CMK (cell line): ENCODE results near the gene LEPROT.
"Not testable (repeated sequence)": the region's sequence is repeated elsewhere in the genome, so short reads cannot be mapped to it uniquely, and the experiment has no call there.

Experiments
- DNase-seq: peaks from one replicate; pipeline ENCODE4 v3.0.0-alpha.2; 2010; ENCODE audit warnings: low read depth

The LEPROT gene

GRCh38 chr1:65420590-65421350, at the start of gene LEPROT, which contains the start of gene LEPR:
TSS of gene LEPROT (plus strand) at chr1:65420668. CDS start at chr1:65420725, 57 bp downstream.
TSS of gene LEPR (plus strand) at chr1:65420668. CDS start at chr1:65565566, 144,898 bp downstream.
- no peak for DNase-seq

DNA sequence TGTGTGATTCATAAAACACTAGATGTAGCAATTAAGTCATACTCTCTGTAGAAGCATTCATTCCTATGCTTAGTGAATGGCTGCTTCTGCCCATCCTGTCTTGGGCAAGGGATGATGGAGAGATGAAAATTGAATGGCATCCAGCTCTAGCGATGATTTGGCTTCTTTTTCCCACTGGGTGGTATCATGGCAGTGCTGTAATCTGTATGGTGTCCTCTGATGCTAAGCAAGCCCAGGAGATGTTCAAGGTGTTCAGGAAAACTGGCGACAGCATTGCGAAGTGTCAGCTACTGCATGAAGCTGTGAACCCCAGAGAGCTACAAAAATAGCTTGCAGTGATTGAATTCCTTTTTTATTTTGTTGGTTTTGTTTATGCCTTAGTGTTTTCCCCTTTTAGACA, 48.9 kb upstream of the LEPROT start:
- no peak for DNase-seq

- DNase-seq, result no peak
Measured at GRCh38 chr1:65372557-65372956, 47.9 kb upstream of the LEPROT start.

- no peak for DNase-seq
Measured at GRCh38 chr1:65377496-65378246, 42.8 kb upstream of the LEPROT start.

DNA sequence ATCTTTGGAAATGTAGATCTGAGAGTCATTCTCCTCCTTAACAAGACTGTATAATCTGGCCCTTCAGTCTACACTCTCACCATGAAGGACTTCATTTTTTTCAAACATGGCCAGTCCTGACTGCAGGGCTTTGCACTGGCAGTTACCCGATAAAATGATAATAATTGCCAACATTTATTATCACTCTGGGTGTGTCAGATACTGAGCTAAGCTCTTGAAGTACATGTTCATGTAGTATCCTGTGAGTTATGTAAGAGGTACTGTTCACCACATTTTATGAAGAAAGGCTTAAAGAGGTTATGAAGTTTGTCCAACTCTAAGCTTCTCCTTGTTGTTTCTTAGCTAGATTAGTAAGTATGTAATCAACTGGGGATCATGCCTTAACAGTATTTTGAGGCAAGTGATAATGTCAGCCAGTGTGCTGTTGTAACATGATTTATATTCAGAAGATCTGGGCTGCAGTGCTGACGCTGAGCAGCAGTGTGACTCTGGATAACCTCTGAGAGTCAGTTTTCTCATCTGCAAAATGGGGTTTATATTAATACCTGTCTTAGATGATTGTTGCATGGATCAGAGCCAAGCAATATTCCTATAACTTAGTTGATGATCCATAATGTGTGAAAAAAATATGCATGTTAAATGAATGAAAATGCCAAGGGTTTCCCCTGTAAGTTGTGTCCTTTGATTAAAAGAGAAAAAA, 42.1 kb upstream of the LEPROT start:
- no peak for DNase-seq

DNA sequence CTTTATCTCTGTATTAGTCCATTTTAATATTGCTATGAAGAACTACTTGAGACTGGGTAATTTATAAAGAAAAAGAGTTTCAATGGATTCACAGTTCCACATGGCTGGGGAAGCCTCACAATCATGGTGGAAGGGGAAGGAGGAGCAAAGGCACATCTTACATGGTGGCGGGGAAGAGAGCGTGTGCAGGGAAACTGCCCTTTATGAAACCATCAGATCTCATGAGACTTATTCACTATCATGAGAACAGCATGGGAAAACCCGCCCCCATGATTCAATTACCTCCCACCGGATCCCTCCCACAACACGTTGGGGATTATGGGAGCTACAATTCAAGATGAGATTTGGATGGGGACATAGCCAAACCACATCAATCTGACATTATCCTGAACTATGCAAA, 36.0 kb upstream of the LEPROT start:
- DNase-seq, result not testable (repeated sequence)

DNA sequence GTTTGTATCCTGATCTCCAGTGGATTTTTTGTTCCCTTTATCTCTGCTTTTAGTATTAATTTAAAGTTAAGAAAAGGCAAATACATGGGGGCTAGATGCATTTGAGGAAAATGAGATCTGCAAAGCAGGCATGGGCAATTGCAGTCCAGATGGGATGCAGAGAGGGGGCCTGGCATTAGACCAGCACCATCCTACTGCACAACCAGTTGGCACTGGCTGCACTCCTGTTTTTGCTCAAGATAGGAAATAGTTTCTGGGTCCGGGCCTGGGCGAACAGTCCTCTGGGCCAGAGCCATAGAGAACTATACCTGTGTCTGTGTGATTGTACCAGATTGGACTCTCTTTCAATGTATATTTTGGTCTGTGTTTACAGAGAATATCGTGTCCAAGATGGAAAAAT, 34.0 kb upstream of the LEPROT start:
- no peak for DNase-seq

- DNase-seq, result no peak
Measured at GRCh38 chr1:65387821-65388220, 32.6 kb upstream of the LEPROT start.

DNA sequence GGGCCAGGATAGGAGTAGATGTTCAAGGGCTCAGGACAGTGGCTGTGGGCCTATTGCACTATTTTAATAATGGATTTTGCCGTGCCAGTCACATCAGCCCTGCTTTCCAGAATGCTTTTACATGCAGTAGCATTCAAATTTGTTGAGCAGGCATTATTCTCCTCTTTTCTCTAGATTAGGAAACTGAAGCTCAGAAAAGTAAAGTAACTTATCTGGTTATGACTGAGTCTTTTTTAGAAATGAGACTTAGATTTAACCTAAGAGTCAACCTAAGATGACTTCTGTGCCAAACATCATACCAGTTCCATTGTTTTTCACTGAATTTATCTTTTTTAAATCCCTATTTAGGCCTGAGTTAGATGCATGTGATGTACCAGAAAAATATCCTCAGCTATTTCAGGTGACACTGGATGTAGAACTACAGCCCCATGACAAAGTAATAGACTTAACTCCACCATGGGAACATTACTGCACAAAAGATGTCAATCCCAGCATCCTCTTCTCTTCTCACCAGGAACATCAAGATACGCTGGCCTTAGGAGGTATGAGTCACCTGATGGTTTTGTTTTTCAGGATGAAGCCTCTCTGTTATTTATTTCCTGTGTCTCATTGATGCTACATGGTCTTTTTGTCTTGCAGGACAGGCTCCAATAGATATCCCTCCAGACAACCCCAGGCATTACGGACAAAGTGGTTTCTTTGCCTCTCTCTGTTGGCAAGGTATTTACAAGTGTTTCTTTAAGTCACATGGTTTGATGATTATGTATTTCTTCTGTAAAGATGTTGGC, 31.4 kb upstream of the LEPROT start:
- DNase-seq, result no peak

DNA sequence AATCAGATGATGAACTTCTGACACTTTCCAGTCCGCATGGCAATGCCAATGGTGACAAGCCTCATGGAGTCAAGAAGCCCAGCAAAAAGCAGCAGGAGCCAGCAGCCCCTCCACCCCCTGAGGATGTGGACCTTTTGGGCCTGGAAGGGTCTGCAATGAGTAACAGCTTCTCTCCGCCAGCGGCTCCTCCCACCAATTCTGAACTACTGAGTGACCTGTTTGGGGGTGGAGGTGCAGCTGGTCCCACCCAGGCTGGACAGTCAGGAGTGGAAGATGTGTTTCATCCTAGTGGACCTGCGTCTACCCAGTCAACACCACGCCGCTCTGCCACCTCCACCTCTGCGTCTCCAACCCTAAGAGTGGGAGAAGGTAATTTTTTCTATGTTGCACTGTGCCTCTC, 28.0 kb upstream of the LEPROT start:
- no peak for DNase-seq

- DNase-seq, result no peak
Measured at GRCh38 chr1:65393347-65393746, 27.1 kb upstream of the LEPROT start.

DNA sequence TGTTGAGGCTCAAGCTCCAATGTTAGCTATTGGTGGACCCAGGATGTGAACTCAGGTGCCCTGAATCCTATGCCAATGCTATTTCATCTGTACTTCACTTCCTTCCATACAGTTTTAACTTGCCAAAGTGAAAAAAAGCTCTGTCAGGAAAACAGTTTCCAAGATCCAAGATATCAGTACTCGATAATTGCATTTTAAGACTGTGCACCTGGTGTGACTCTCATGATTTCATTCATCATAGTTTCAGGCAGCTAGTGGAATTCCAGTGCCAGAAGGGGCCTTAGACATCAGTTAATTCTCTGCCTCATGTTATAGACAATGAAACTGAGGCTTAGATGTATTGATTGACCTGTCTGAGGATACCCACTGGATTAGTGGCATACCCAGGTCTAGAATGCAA, 26.5 kb upstream of the LEPROT start:
- DNase-seq, result no peak

GRCh38 chr1:65395887-65396612, 24.4 kb upstream of the LEPROT start:
- no peak for DNase-seq

- DNase-seq, result no peak
Measured at GRCh38 chr1:65398083-65398482, 22.4 kb upstream of the LEPROT start.

- DNase-seq, result no peak
Measured at GRCh38 chr1:65399003-65399402, 21.5 kb upstream of the LEPROT start.

GRCh38 chr1:65401612-65402011, 18.9 kb upstream of the LEPROT start:
- no peak for DNase-seq

DNA sequence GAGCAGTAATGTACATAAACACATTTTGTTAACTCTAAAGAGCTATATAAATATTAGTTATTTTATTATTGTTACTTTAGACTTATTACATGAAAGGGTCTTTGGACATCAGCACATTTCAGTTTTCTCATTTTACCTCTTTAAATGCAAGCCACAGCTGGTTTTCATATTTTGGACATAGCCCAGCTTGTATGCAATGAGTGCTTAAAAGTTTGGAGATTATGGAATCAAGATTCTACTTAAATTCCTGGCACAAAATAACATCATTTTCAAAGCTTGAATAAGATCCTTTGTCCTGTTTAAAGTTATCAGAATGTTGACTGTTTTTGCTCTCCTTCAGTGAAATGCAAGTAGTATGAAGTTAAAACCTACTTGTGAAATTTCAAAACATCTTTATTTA, 15.5 kb upstream of the LEPROT start:
- DNase-seq, result no peak

DNA sequence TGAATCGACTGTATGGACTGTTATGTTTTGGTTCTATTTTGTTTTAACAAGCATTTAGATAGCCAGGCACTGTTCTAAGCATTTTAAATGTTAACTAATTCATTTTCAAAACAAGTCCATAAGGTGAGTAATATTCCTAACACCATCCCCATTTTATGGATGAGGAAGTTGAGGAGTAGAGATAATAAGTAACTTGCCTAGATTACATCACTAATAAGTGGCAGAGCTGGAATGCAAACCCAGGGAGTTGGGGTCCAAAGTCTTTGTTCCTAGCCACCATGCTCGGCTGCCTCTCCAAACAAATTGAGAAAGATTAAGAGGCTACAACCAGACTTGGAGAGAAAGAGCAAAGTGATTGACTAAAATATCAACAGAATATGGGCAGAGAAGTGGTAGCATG, 12.6 kb upstream of the LEPROT start:
- no peak for DNase-seq

DNA sequence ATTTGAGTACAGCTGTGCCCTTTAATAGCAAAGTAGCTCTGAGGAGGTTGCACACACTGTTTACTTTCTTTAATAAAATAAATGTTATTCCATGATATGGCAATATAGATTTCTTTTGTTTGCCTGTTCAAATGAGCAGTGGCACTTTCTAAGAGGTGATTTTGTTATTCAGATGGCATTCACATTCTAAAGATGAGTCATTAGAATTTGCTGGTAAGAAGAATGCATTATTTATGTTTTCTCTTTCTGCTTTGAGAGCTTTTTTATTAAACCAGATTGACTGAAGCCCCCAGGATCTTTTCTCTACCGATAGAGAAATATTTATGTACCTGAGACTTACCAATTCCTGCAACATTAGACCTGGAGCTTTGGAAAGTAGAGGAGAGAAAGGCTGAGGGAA, 11.2 kb upstream of the LEPROT start:
- DNase-seq, result no peak

DNA sequence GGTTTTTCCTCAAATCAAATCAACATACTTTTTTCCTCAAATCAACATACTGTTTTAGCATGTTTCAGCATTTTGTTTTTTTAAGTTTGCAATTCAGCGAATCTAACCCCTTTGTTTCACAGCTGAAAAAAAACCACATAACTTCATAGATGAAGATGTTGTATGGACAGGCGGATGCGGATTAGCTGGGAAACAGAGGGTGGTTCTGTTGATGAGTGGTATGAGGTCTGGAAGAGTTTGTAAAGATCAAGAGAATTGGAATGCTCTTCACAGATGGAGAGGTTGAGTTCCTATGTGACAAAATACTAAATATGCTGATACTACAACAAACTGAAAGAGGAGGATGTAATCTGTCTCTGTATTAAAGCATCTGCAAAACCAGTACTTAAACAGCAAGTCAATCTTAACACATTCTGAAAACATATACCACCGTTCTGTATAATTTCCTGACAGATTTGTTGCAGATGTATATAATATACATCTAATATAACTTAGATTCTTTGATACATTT, 10.6 kb upstream of the LEPROT start:
- no peak for DNase-seq
